Dendritic cell treated with granulocyte-macrophage colony-stimulating factor and Interleukin-4, amounts not matched to agents 40 ng/mL and 50 ng/mL, for 4 days (primary cell): ENCODE data around the gene FKBP10.
A peak's percentile ranks its signal among the peaks of the same experiment; 100 is the strongest.
"Not testable (repeated sequence)": the region's sequence is repeated elsewhere in the genome, so short reads cannot be mapped to it uniquely, and the experiment has no call there.

Source experiments
- H3K27ac Mint-ChIP-seq: one replicate; pipeline ENCODE4 v1.8.0; 2022; ENCODE audit warnings: mild to moderate bottlenecking, mixed read lengths
- H3K27me3 Mint-ChIP-seq: one replicate; pipeline ENCODE4 v1.8.0; 2022; ENCODE audit warnings: mild to moderate bottlenecking, mixed read lengths
- H3K36me3 Mint-ChIP-seq: one replicate; pipeline ENCODE4 v1.8.0; 2022; ENCODE audit warnings: low read depth, mixed read lengths
- H3K4me1 Mint-ChIP-seq: one replicate; pipeline ENCODE4 v1.8.0; 2022; ENCODE audit warnings: low read depth, mixed read lengths
- H3K4me3 Mint-ChIP-seq: one replicate; pipeline ENCODE4 v1.8.0; 2022; ENCODE audit warnings: mild to moderate bottlenecking, moderate library complexity, mixed read lengths
- H3K9me3 Mint-ChIP-seq: one replicate; pipeline ENCODE4 v1.8.0; 2022; ENCODE audit warnings: mixed read lengths
- intact Hi-C: fragments of 100-400 bp; cut with micrococcal nuclease; formaldehyde crosslinking; loops from one replicate; pipeline ENCODE4 v1.15.0; 2022

Gene FKBP10

GRCh38 chr17:41775394-41776226 lies 37.2 kb upstream of the FKBP10 start:
- Mint-ChIP-seq H3K4me1 (peaks cover 69% of the 10 kb centered on the region), H3K4me3 (no peak overlapping the region)
- intact Hi-C loops: no loop called here

GRCh38 chr17:41776262-41776900 lies 36.4 kb upstream of the FKBP10 start:
- Mint-ChIP-seq H3K27me3 (peaks cover 11% of the 10 kb centered on the region), H3K27ac (peak overlapping the region; percentile 23), H3K36me3 (peaks cover 73% of the 10 kb centered on the region), H3K4me1 (peaks cover 76% of the 10 kb centered on the region)
- H3K9me3 Mint-ChIP-seq, intact Hi-C loops, H3K4me3 Mint-ChIP-seq: not testable (repeated sequence)

More at GRCh38 chr17:41775394-41776226, 37.2 kb upstream of the FKBP10 start:
- peaks cover 73% of the 10 kb centered on the region for H3K36me3 Mint-ChIP-seq
- H3K27me3 Mint-ChIP-seq: peaks cover 8% of the 10 kb centered on the region
- no peaks in the 10 kb centered on the region for H3K9me3 Mint-ChIP-seq
- H3K27ac Mint-ChIP-seq: peak overlapping the region; percentile 23

- H3K4me1 Mint-ChIP-seq: peaks cover 84% of the 10 kb centered on the region
- no peaks in the 10 kb centered on the region for H3K9me3 Mint-ChIP-seq
These were observed 35.6 kb upstream of the FKBP10 start for GRCh38 chr17:41777157-41777573.

GRCh38 chr17:41777574-41778188 lies 35.1 kb upstream of the FKBP10 start:
- Mint-ChIP-seq H3K27ac (peak overlapping the region; percentile 25), H3K9me3 (no peaks in the 10 kb centered on the region), H3K4me1 (peaks cover 89% of the 10 kb centered on the region), H3K27me3 (peaks cover 22% of the 10 kb centered on the region), H3K36me3 (peaks cover 68% of the 10 kb centered on the region), H3K4me3 (no peak overlapping the region)
- intact Hi-C loops: no loop called here

More at GRCh38 chr17:41777157-41777573, 35.6 kb upstream of the FKBP10 start:
- Mint-ChIP-seq H3K27me3 (peaks cover 18% of the 10 kb centered on the region), H3K4me3 (no peak overlapping the region), H3K27ac (peak overlapping the region; percentile 25), H3K36me3 (peaks cover 73% of the 10 kb centered on the region)
- intact Hi-C loops: no loop called here

GRCh38 chr17:41779954-41780353 lies 32.9 kb upstream of the FKBP10 start:
- H3K4me1 Mint-ChIP-seq: peaks cover 91% of the 10 kb centered on the region
- peaks cover 24% of the 10 kb centered on the region for H3K27me3 Mint-ChIP-seq
- no peaks in the 10 kb centered on the region for H3K9me3 Mint-ChIP-seq
- intact Hi-C loops: no loop called here
- no peak overlapping the region for H3K27ac Mint-ChIP-seq
- peaks cover 47% of the 10 kb centered on the region for H3K36me3 Mint-ChIP-seq
- no peak overlapping the region for H3K4me3 Mint-ChIP-seq

- Mint-ChIP-seq H3K27me3 (peaks cover 22% of the 10 kb centered on the region), H3K36me3 (peaks cover 31% of the 10 kb centered on the region), H3K4me1 (peaks cover 83% of the 10 kb centered on the region), H3K27ac (peak overlapping the region; percentile 76), H3K9me3 (no peaks in the 10 kb centered on the region), H3K4me3 (no peak overlapping the region)
- intact Hi-C loops: no loop called here
These were observed 31.2 kb upstream of the FKBP10 start for GRCh38 chr17:41781404-41782110.

- intact Hi-C loops: no loop called here
- no peaks in the 10 kb centered on the region for H3K9me3 Mint-ChIP-seq
- no peak overlapping the region for H3K4me3 Mint-ChIP-seq
- peaks cover 80% of the 10 kb centered on the region for H3K4me1 Mint-ChIP-seq
- peaks cover 22% of the 10 kb centered on the region for H3K27me3 Mint-ChIP-seq
- peaks cover 25% of the 10 kb centered on the region for H3K36me3 Mint-ChIP-seq
- H3K27ac Mint-ChIP-seq: peak overlapping the region; percentile 76
These were observed 30.7 kb upstream of the FKBP10 start for GRCh38 chr17:41782142-41782541.

- Mint-ChIP-seq H3K36me3 (peaks cover 20% of the 10 kb centered on the region), H3K9me3 (no peaks in the 10 kb centered on the region), H3K27ac (peak overlapping the region; percentile 76), H3K4me3 (peak overlapping the region; percentile 80), H3K4me1 (peaks cover 84% of the 10 kb centered on the region), H3K27me3 (peaks cover 18% of the 10 kb centered on the region)
- intact Hi-C loops: no loop called here
These were observed 28.5 kb upstream of the FKBP10 start for GRCh38 chr17:41784207-41784744.

- Mint-ChIP-seq H3K9me3 (no peaks in the 10 kb centered on the region), H3K27me3 (peaks cover 18% of the 10 kb centered on the region), H3K4me3 (peak overlapping the region; percentile 80), H3K4me1 (peaks cover 84% of the 10 kb centered on the region), H3K36me3 (peaks cover 19% of the 10 kb centered on the region), H3K27ac (peak overlapping the region; percentile 76)
- intact Hi-C loops: no loop called here
These were observed 27.5 kb upstream of the FKBP10 start for GRCh38 chr17:41785091-41785858.

GRCh38 chr17:41785859-41786226 lies 27.0 kb upstream of the FKBP10 start:
- intact Hi-C loops: no loop called here
- Mint-ChIP-seq H3K27ac (peak overlapping the region; percentile 76), H3K4me1 (peaks cover 84% of the 10 kb centered on the region), H3K4me3 (peak overlapping the region; percentile 80), H3K9me3 (no peaks in the 10 kb centered on the region), H3K27me3 (peaks cover 18% of the 10 kb centered on the region), H3K36me3 (peaks cover 13% of the 10 kb centered on the region)

GRCh38 chr17:41786227-41787020 lies 26.4 kb upstream of the FKBP10 start, which contains the start of gene JUP:
JUP (minus strand) TSS chr17:41786711; CDS start chr17:41771854, 14,857 bp downstream.
- intact Hi-C loops: no loop called here
- H3K27me3 Mint-ChIP-seq: peaks cover 15% of the 10 kb centered on the region
- H3K4me3 Mint-ChIP-seq: peak within 1 kb of the TSS; percentile 80
- H3K4me1 Mint-ChIP-seq: peaks cover 80% of the 10 kb centered on the region
- H3K9me3 Mint-ChIP-seq: no peaks in the 10 kb centered on the region
- H3K36me3 Mint-ChIP-seq: peaks cover 8% of the 10 kb centered on the region
- H3K27ac Mint-ChIP-seq: peak within 1 kb of the TSS; percentile 86

- H3K27me3 Mint-ChIP-seq: peaks cover 11% of the 10 kb centered on the region
These were observed 25.8 kb upstream of the FKBP10 start for GRCh38 chr17:41787021-41787418.

More at GRCh38 chr17:41787021-41787418, 25.8 kb upstream of the FKBP10 start:
- Mint-ChIP-seq H3K4me3 (no peak overlapping the region), H3K36me3 (peaks cover 2% of the 10 kb centered on the region), H3K9me3 (no peaks in the 10 kb centered on the region), H3K4me1 (peaks cover 78% of the 10 kb centered on the region), H3K27ac (peak overlapping the region; percentile 86)
- intact Hi-C loops: no loop called here
